ENCODE data around the gene LRFN4.

The LRFN4 gene

DNA sequence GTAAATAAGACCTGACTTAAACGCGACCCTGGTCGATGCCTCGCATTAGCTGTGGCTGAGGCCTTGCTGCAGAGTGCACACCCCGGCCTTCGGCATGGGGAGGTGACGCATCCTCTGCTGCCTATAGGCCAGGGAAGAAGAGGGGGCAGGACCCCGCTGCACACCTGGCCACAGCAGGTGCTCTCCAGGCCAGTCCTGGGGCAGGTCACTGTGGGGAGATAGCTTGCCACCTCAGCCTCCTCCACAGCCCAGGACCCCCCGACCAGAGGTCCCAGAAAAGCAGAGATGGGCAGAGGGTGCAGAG is 12.7 kb downstream of the LRFN4 start:
- Histone ChIP-seq H3K4me3 (ENCODE audit: low read depth, low read length) (no peak overlapping the region), H2AFZ (no peak overlapping the region), H3K36me3 (ENCODE audit: control insufficient read depth, insufficient read depth, low read length) (no peaks in the 10 kb centered on the region), H3K79me2 (no peaks in the 10 kb centered on the region), H3K9me3 (ENCODE audit: control insufficient read depth, low read length) (no peaks in the 10 kb centered on the region), H3K4me1 (no peaks in the 10 kb centered on the region), H3K27ac (no peak overlapping the region), H3K9ac (no peak overlapping the region), H3K27me3 (ENCODE audit: control insufficient read depth, insufficient read depth, low read length) (no peaks in the 10 kb centered on the region), H3K4me2 (ENCODE audit: low read length) (no peak overlapping the region)
- TF ChIP-seq, protein P1, sequence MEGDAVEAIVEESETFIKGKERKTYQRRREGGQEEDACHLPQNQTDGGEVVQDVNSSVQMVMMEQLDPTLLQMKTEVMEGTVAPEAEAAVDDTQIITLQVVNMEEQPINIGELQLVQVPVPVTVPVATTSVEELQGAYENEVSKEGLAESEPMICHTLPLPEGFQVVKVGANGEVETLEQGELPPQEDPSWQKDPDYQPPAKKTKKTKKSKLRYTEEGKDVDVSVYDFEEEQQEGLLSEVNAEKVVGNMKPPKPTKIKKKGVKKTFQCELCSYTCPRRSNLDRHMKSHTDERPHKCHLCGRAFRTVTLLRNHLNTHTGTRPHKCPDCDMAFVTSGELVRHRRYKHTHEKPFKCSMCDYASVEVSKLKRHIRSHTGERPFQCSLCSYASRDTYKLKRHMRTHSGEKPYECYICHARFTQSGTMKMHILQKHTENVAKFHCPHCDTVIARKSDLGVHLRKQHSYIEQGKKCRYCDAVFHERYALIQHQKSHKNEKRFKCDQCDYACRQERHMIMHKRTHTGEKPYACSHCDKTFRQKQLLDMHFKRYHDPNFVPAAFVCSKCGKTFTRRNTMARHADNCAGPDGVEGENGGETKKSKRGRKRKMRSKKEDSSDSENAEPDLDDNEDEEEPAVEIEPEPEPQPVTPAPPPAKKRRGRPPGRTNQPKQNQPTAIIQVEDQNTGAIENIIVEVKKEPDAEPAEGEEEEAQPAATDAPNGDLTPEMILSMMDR (IDR thresholded peaks at IDR 0.05) = no peak

DNA sequence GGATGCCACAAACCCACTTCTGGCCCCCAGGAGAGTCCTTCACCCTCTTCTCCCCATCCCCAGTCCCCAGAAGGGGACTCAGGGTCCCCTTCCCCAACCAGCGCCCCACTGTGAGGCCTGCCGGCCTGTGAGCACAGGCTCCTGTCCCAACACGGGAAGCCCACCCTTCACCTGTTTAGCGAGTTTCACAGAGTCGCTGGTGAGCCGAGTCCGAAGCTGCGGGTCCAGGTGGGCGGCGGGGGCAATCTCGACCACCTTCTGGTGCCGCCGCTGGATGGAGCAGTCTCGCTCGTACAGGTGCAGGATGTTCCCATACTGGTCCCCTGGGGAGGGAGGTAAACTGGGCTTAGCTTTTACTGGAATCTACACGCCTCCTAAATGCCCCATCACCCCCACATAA is 13.3 kb downstream of the LRFN4 start:
- no peaks in the 10 kb centered on the region for H3K79me2 ChIP-seq
- no peaks in the 10 kb centered on the region for H3K9me3 ChIP-seq (ENCODE audit: control insufficient read depth, low read length)
- no peak overlapping the region for H3K9ac ChIP-seq
- TF ChIP-seq, protein P1 (IDR thresholded peaks at IDR 0.05) = no peak
- H3K4me3 ChIP-seq (ENCODE audit: low read depth, low read length) = no peak overlapping the region
- H3K4me1 ChIP-seq = no peaks in the 10 kb centered on the region
- H3K27me3 ChIP-seq (ENCODE audit: control insufficient read depth, insufficient read depth, low read length) = no peaks in the 10 kb centered on the region
- H3K4me2 ChIP-seq (ENCODE audit: low read length) = no peak overlapping the region
- H3K36me3 ChIP-seq (ENCODE audit: control insufficient read depth, insufficient read depth, low read length) = no peaks in the 10 kb centered on the region
- no peak overlapping the region for H3K27ac ChIP-seq
- H2AFZ ChIP-seq = no peak overlapping the region

DNA sequence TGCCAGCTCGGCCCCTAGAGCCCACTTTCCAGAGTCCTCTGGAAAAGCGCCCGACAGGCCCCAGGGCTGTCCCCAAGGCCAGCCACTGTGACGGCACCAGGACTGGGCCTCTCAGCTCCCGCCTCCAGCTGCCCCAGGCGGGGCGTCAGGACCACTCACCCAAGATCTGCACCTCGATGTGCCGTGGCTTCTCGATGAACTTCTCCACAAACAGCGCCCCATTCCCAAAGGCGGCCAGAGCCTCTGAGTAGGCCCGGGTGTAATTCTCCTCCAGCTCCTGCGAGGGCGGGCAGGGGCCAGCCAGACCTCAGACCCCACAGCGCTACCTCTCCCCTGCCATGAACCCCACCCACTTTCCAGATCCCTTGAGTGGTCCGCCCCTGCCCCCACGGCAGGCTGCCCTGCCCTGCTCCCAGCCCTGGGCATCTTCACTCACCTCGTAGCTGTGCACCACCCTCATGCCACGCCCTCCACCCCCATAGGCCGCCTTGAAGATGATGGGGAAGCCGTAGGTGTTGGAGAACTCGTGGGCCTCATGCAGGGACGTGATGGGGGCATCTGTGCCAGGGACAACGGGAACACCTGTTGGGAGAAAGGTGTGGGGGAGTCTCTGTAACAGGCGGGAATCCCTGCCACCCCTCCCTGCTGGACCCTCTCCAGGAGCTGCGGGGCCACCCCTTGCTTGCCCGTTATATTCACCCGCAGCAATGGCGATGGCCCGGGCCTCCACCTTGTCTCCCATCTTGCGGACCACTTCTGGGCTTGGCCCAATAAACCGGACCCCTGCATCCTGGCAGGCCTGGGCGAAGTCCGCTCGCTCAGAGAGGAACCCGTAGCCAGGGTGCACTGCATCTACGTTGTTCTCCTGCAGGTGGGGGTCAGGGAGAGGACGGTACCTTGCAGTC is 14.0 kb downstream of the LRFN4 start:
- H3K27me3 ChIP-seq (ENCODE audit: control insufficient read depth, insufficient read depth, low read length) = no peaks in the 10 kb centered on the region
- no peak overlapping the region for H3K4me3 ChIP-seq (ENCODE audit: low read depth, low read length)
- TF ChIP-seq, protein P1 (IDR thresholded peaks at IDR 0.05) = no peak
- H2AFZ ChIP-seq = no peak overlapping the region
- no peak overlapping the region for H3K27ac ChIP-seq
- no peak overlapping the region for H3K9ac ChIP-seq
- H3K9me3 ChIP-seq (ENCODE audit: control insufficient read depth, low read length) = no peaks in the 10 kb centered on the region
- no peak overlapping the region for H3K4me2 ChIP-seq (ENCODE audit: low read length)
- no peaks in the 10 kb centered on the region for H3K36me3 ChIP-seq (ENCODE audit: control insufficient read depth, insufficient read depth, low read length)
- H3K79me2 ChIP-seq = no peaks in the 10 kb centered on the region
- H3K4me1 ChIP-seq = peaks cover 2% of the 10 kb centered on the region

DNA sequence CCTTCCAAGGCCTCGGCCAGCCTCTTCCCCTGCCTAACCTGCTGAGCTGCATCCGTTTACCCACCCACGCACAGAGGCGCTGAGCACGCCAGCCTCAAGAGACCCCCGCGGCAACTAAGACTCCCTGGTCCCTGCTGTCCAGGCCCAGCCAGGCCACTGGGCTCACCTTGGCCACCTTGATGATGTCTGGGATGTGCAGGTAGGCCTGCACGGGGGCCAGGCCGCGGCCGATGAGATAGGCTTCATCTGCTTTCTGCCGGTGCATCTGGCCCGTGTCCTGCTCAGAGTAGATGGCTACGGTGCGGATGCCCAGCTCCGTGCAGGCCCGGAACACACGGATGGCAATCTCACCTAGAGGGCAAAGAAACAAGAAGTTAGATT is 14.6 kb downstream of the LRFN4 start:
- Histone ChIP-seq H3K27ac (no peak overlapping the region), H3K27me3 (ENCODE audit: control insufficient read depth, insufficient read depth, low read length) (no peaks in the 10 kb centered on the region), H3K36me3 (ENCODE audit: control insufficient read depth, insufficient read depth, low read length) (no peaks in the 10 kb centered on the region), H3K9ac (no peak overlapping the region), H2AFZ (no peak overlapping the region), H3K4me3 (ENCODE audit: low read depth, low read length) (no peak overlapping the region), H3K79me2 (no peaks in the 10 kb centered on the region), H3K4me2 (ENCODE audit: low read length) (no peak overlapping the region), H3K9me3 (ENCODE audit: control insufficient read depth, low read length) (no peaks in the 10 kb centered on the region), H3K4me1 (peaks cover 8% of the 10 kb centered on the region)
- TF ChIP-seq, protein P1 (IDR thresholded peaks at IDR 0.05) = no peak

DNA sequence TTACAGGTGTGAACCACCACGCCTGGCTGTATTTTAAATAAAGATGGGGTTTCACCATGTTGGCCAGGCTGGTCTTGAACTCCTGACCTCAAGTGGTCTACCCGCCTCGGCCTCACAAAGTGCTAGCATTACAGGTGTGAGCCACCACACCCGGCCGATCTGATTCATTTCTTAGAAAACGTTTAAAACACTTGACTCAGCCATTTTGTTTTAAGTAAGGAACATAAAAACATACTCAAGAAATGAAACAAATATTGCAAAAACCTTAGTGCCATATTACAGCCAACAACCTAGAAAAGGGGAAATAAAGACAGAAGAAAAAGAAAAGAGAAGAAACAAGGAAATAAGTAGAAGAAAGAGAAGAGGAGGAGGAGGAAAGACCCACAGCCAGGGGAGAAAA is 17.4 kb downstream of the LRFN4 start:
- TF ChIP-seq, protein P1 (IDR thresholded peaks at IDR 0.05) = no peak
- no peak overlapping the region for H3K4me3 ChIP-seq (ENCODE audit: low read depth, low read length)
- no peak overlapping the region for H3K27ac ChIP-seq
- H2AFZ ChIP-seq = no peak overlapping the region
- no peaks in the 10 kb centered on the region for H3K36me3 ChIP-seq (ENCODE audit: control insufficient read depth, insufficient read depth, low read length)
- H3K4me2 ChIP-seq (ENCODE audit: low read length) = no peak overlapping the region
- H3K9me3 ChIP-seq (ENCODE audit: control insufficient read depth, low read length) = no peaks in the 10 kb centered on the region
- no peaks in the 10 kb centered on the region for H3K79me2 ChIP-seq
- H3K4me1 ChIP-seq = peaks cover 24% of the 10 kb centered on the region
- H3K9ac ChIP-seq = no peak overlapping the region
- H3K27me3 ChIP-seq (ENCODE audit: control insufficient read depth, insufficient read depth, low read length) = no peaks in the 10 kb centered on the region
